HG02623 (cell line): ENCODE measurements around the gene SCRG1.

Experiments
- ATAC-seq: cut with Tn5 transposase; IDR thresholded peaks from one replicate; pipeline ENCODE4 v1.9.1; 2021; ENCODE audit warnings: moderate library complexity; ENCODE audit not compliant: unreplicated experiment

Gene SCRG1

GRCh38 chr4:173398779-173399415 is at the start of gene SCRG1:
Gene SCRG1, minus strand, starts transcription at chr4:173399116. Its CDS starts 7,702 bp downstream, at chr4:173391414.
- no peak for ATAC-seq

GRCh38 chr4:173448103-173448502 is 49.2 kb upstream of the SCRG1 start:
- no peak for ATAC-seq

GRCh38 chr4:173446416-173446815 is 47.5 kb upstream of the SCRG1 start:
- ATAC-seq, result peak; percentile 93

- ATAC-seq, result no peak
These were observed 44.2 kb upstream of the SCRG1 start for GRCh38 chr4:173443121-173443520.

GRCh38 chr4:173442223-173442932 is 43.5 kb upstream of the SCRG1 start:
- no peak for ATAC-seq

- ATAC-seq, result no peak
These were observed 42.0 kb upstream of the SCRG1 start for GRCh38 chr4:173440888-173441287.

GRCh38 chr4:173436771-173437265 is 37.9 kb upstream of the SCRG1 start:
- no peak for ATAC-seq

- ATAC-seq, result no peak
These were observed 37.2 kb upstream of the SCRG1 start for GRCh38 chr4:173436149-173436579.

- ATAC-seq, result no peak
These were observed 35.3 kb upstream of the SCRG1 start for GRCh38 chr4:173434231-173434630.

GRCh38 chr4:173433447-173433846 is 34.5 kb upstream of the SCRG1 start:
- no peak for ATAC-seq

- ATAC-seq, result peak; percentile 55
These were observed 33.5 kb upstream of the SCRG1 start for GRCh38 chr4:173432430-173432829.

- ATAC-seq, result no peak
These were observed 27.1 kb upstream of the SCRG1 start for GRCh38 chr4:173426064-173426463.

GRCh38 chr4:173424899-173425805 is 26.2 kb upstream of the SCRG1 start:
- ATAC-seq, result no peak

- no peak for ATAC-seq
These were observed 21.9 kb upstream of the SCRG1 start for GRCh38 chr4:173420801-173421200.

GRCh38 chr4:173420324-173420752 is 21.4 kb upstream of the SCRG1 start:
- ATAC-seq, result no peak

- no peak for ATAC-seq
These were observed 19.7 kb upstream of the SCRG1 start for GRCh38 chr4:173418639-173419038.

GRCh38 chr4:173417833-173418232 is 18.9 kb upstream of the SCRG1 start:
- no peak for ATAC-seq

- ATAC-seq, result no peak
These were observed 17.2 kb upstream of the SCRG1 start for GRCh38 chr4:173415885-173416653.

GRCh38 chr4:173415092-173415491 is 16.2 kb upstream of the SCRG1 start:
- ATAC-seq, result no peak

- ATAC-seq, result no peak
These were observed 15.5 kb upstream of the SCRG1 start for GRCh38 chr4:173414456-173414855.

GRCh38 chr4:173413036-173413435 is 14.1 kb upstream of the SCRG1 start:
- no peak for ATAC-seq
